ENCODE data around the gene MACROD2.
A peak's percentile ranks its signal among the peaks of the same experiment; 100 is the strongest.

MACROD2 gene

DNA sequence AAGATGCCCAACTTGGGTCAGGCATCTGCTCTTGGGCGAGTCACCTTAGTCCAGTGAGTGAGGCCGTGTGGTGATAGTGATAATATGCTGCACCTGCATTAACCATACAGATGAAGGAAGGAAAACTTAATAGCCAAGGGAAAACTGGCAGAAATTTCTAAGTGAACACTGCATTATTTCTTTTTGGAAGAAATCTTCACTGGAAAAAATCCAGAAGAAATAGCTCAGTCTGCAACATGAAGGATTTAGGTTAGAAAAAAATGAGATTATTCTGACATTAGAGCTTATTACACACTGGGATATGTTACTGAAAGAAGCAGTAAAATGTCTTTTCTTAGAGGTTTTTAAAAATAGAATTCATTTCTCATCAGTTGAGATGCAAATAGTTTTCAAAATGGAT, 1630.7 kb downstream of the MACROD2 start:
- DNase-seq (ENCODE audit: low spot score) = no peak

DNA sequence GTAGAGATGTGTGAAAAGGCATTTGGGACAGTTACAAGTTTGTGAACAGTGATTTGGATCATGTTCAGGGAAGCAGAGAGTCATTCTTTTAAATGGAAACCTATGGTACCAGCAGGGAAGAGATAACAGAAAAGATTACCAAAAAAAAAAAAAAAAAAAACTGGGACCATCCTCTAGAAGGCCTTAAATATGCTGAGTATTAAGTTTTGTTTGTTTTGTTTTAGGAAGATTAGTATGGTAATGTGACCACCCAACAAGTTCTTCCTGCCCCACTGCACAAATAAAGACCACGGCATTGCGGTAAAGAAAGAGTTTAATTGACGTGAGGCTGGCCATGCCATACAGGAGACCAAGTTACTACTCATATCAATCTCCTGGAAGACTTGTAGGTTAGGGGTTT, 1631.8 kb downstream of the MACROD2 start:
- no peak for DNase-seq (ENCODE audit: low spot score)

GRCh38 chr20:15627501-15627903, 1632.2 kb downstream of the MACROD2 start:
- DNase-seq (ENCODE audit: low spot score) = no peak

DNA sequence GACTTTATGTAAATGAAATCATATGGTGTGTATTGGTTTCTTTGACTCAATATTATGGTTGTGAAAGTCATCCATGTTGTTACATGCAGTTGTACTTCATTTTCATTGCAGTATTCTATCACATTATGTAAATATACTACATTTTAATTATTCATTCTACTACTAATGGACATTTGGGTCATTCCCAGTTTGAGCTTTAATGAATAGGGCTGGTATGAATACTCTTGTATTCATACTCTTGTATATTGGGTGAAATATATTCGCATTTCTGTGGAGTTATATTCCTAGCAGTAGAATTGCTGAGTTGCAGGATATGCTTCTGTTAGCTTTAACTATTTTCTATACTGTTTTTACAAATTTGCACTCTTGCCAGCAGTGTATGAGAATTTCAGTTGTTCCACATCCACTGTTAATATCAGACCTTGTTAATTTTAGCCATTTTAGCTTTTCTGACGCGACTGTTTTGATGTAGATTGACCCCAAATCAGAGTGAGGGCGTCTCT, 1633.6 kb downstream of the MACROD2 start:
- no peak for DNase-seq (ENCODE audit: low spot score)

GRCh38 chr20:15630360-15630759, 1635.0 kb downstream of the MACROD2 start:
- DNase-seq (ENCODE audit: low spot score) = no peak

- no peak for DNase-seq (ENCODE audit: low spot score)
These were observed 1637.4 kb downstream of the MACROD2 start for GRCh38 chr20:15632680-15633079.

DNA sequence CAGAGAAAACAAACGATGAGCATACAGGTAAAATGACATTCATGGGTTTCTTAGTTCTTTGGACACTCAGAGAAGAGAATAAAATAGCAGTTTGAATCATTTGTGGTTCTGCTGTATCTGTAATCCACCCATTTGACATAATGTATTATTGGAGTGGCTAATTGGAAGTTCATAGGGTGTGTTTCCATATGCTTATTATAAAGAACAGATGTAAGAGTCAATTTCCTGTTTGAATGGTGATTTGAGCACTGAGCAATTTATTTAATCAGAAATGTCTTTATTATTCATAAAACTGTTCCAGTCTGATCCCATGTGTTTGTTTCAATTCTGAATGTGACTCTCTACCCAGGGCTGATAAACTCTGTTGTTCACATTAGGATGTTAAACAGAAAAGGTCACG, 1638.8 kb downstream of the MACROD2 start:
- DNase-seq (ENCODE audit: low spot score) = no peak

GRCh38 chr20:15637546-15637945, 1642.2 kb downstream of the MACROD2 start:
- no peak for DNase-seq (ENCODE audit: low spot score)

- DNase-seq (ENCODE audit: low spot score) = no peak
These were observed 1642.8 kb downstream of the MACROD2 start for GRCh38 chr20:15637950-15638754.

GRCh38 chr20:15638816-15639215, 1643.5 kb downstream of the MACROD2 start:
- DNase-seq (ENCODE audit: low spot score) = no peak

DNA sequence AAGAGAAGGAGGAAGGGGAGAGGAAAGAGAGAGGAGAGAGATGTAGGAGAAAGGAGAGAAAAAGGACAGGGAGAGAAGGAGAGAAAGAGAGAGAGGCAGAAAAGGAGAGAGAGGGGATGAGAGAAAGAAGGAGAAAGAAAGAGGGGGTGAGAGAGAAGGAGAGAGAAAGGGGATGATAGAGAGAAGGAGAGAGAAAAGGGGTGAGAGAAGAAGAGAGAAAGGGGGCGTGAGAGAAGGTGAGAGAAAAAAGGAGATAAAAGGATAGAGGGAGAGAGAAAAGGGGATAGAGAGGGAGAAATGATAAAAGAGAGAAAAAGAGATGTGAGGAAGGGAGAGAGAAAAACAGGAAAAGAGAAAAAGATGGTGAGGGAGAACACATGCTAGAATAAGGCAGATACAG, 1644.5 kb downstream of the MACROD2 start:
- DNase-seq (ENCODE audit: low spot score) = no peak

DNA sequence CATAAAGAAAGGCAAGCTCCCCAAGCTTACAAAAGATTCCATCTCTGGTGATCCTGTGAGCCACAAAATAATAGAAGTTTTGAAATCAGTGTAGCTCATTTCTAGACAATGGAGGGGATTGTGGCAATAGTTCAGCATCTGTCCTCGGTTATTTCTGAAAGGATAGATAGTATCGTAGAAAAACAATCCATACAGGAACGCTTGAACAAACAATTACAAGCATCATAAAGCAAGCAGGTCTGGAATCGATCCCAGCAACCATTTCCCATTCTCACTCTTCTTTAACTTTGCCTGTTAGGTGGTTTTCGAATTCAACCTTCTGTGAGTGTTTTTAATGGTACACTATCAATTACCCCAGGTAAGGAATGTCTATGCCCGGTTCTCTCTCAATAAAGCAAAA, 1646.8 kb downstream of the MACROD2 start:
- DNase-seq (ENCODE audit: low spot score) = no peak

DNA sequence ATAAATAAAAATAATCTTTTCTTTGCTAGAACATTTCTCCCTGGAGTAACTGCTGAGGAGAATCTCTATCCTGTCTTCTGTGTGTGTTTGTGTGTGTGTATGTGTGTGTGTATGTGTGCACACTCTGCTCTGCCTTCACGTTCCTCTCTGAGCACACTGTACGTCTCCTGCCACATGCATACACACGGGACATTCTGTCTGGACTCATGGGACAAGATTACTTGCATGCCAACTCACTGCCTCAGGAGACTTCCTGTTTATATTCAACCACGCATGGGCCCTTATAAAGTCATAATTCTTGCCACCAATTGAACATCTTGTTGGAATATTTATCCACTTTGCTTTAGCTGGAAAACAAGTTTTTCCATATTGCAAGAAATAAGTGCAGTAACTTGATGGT, 1647.4 kb downstream of the MACROD2 start:
- DNase-seq (ENCODE audit: low spot score) = no peak

DNA sequence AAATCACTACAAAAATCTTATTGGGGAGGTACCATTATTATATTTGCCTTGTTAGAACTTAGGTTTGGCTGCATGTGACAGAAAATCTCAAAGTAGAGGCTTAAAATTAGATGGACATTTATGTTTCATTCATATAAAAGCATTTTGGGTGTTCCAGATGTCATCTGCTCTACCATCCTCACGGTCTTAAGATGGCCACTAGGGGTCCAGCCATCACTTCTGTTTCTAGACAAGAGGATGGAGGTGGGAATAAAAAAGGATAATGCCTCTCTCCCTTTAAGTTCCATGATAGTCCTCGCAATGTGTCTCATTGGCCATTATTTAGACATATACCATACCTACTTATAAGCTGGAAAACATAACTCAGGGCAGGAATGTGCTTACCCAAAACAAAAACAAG, 1648.4 kb downstream of the MACROD2 start:
- no peak for DNase-seq (ENCODE audit: low spot score)

DNA sequence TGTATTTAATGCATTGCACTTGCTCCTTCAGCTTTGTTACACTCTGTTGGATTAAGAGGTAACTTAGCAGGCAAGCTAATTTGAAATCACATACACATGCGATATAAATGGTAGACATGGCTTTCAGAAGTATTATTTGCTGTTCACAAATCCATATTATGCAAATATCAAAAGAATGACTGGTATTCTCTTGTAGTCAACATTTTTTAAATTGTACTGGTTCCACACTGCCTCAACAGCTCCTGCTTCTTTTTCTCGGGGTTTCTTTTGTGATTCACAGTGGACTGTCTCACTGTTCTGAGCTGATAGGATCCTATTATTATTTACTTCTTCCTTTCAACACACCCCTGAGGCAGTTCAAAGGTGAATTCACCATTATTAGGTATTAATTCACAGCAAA, 1650.5 kb downstream of the MACROD2 start:
- DNase-seq (ENCODE audit: low spot score) = no peak

DNA sequence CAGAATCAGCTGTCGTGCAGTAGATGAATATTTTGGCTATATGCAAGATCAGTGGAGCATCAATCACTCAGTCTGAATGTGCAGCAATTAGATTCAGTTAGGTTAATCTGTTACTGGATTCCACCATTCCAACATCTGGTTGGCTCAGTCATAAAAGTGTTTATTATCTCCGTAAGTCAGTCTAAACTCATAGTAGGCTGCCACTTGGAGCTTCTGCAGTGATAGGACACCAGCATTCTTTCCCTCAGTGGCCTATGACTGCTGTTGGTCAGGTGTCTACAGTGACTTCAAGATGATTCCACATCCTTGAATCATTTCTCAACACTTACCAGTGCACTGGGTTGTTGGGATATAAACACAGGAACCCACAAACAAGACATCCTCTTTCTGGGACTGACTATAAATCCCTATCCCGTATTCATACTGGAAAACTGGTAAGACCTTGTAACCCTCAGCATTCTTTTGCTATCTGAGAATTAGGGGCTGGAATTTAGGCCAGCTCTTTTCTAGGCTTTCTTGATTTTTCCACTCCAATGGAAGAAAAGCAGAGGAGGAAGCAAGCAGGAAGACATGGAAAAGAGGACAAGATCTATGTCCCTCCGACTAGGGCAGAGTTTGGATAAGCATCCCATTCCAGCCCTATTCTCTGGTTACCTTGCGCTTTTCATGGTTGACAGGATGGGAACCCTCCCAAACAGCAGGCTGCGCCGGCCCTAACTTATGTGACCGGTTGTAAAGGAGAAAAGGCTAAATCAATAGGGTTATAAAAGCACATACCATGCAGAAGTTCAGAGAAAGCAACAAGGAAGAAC, 1658.3 kb downstream of the MACROD2 start:
- no peak for DNase-seq (ENCODE audit: low spot score)

DNA sequence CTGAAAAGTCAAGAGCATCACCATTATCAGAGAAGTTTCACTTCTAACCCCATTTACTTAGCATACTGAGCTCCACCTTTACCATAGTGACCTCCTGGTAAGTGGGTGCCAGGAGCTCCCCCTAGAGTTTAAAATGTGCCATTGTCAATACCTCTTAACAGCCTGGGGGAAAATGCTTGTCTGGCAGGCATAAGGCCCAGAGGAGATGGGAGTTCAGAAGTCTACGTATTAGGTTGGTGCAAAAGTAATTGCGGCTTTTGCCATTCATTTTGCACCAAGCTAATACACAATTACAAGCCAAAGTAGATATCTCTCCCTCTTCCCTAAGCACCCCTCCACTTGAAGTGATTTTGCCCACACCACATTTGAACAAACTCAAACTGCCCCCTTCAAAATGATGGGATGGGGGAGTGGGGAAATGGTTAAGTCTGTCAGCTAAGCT, 1658.9 kb downstream of the MACROD2 start:
- DNase-seq (ENCODE audit: low spot score) = peak; percentile 2

DNA sequence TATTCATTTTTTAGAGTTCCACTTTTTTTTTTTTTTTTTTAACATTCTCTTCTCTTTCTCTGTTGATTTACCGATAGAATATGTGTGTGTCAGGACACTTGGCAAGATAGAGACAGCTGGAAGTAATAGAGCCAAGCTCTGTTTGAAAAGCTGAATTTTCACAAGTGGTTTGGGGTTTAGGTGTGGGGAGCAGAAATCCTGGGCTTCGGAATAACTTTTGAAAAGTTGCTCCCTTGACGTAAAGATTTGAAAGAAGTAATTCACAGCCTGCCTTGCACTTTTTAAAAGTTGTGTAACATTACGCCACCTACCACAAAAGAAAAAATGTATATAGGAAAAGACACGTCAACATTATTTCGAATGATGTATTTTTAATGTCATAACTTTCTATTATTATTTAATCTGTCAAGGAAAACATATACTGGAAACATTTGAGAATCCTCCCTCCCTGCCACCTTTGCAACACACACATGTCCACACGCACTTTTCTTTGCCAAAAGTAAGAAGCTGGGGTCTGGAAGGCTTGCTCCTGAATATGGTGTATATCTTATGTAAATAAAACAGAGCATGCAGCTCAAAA, 1660.1 kb downstream of the MACROD2 start:
- DNase-seq (ENCODE audit: low spot score) = no peak

GRCh38 chr20:15656124-15656523, 1660.8 kb downstream of the MACROD2 start:
- DNase-seq (ENCODE audit: low spot score) = no peak

DNA sequence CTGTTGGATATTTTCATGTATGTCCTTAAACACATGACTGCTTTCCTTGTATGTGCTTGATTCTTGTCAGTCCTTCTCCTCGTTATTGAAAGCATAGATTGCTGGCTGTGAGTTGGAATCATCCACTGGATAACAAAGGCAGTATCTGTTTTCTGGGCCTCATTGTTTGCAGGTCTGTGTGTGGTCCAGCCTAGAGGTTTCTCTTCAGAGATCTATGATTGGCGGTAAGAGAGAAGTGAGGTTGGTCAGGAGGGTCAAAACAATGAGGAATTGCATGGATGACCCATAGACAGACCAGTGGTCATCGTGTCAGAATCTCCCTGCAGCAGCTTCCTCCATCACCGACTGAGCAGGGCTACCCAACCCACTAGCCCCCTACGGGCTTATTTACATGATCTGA, 1663.0 kb downstream of the MACROD2 start:
- no peak for DNase-seq (ENCODE audit: low spot score)

GRCh38 chr20:15673206-15673605, 1677.9 kb downstream of the MACROD2 start:
- DNase-seq (ENCODE audit: low spot score) = no peak

DNA sequence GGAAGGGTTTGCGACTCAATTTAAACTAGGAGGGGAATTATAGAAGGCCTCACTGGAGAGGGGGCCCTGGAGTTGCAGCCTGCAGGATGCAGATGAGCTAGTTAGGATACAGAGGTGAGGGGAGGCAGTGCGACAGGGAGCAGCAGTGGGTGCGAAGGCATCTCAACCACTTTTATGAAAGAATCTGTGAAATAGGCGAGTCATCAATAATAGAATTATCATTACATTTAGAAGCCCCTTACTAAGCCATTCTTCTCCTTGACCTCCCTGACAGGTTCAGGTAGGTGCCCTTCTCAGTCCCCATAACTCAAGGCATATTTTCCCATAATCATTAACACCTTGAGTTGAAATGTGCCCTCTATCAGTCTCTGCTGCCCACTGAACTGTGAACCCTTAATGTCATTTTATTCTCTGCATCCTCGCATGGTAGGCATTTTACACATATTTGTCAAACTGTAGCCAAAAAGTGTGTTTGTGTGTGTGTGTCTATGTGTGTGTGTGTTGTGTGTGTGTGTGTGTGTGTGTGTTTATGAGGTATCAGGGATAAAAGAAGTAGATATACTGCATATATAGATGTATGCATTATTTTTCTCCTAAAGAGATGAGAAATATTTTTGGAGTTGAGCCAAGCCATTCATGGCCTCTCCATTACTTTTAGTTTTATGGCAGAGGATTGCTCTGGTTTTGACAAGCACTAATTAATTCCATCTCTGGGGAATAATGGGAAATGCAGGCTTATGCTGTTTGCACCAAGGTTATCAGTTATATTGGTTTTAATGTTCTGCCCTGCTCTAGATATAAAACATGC, 1679.1 kb downstream of the MACROD2 start:
- DNase-seq (ENCODE audit: low spot score) = no peak
